Spleen (tissue), 7 donors: Measurements from ENCODE around the gene GHRHR.

Source experiments
- CTCF ChIP-seq, 11 experiments: fragments of 200-600 bp in 7 of 11; fragments of 450-650 bp in 4 of 11; sonication (generic) in 4 of 11; IDR thresholded peaks in 8 of 11; conservative IDR thresholded peaks in 3 of 11; 1 replicate in 7 of 11; 2 replicates in 4 of 11; pipeline versions ENCODE4 v1.4.0 to v1.8.0; 2016 to 2021; ENCODE audit warnings: antibody characterized with exemption in 11 of 11, inconsistent platforms in 4 of 11, mild to moderate bottlenecking in 1 of 11
- POLR2A ChIP-seq, 3 donors: fragments of 450-650 bp; IDR thresholded peaks; one replicate each; pipeline ENCODE4 v1.5.1; 2017; ENCODE audit warnings: antibody characterized with exemption in 3 of 3, mild to moderate bottlenecking in 1 of 3
- POLR2AphosphoS5 ChIP-seq, 3 donors: sonication (generic); formaldehyde crosslinking; IDR thresholded peaks; one replicate each; pipeline ENCODE4 v1.5.1; 2017; ENCODE audit warnings: antibody characterized with exemption in 3 of 3
- donor health status: DM: no; HTN: no; CAD: no; lungs with moderate emphysema.
- donor health status: DM: no; HTN: no; CAD: no.
- donor health status: DM: no; HTN: no; CAD: no.

DNA sequence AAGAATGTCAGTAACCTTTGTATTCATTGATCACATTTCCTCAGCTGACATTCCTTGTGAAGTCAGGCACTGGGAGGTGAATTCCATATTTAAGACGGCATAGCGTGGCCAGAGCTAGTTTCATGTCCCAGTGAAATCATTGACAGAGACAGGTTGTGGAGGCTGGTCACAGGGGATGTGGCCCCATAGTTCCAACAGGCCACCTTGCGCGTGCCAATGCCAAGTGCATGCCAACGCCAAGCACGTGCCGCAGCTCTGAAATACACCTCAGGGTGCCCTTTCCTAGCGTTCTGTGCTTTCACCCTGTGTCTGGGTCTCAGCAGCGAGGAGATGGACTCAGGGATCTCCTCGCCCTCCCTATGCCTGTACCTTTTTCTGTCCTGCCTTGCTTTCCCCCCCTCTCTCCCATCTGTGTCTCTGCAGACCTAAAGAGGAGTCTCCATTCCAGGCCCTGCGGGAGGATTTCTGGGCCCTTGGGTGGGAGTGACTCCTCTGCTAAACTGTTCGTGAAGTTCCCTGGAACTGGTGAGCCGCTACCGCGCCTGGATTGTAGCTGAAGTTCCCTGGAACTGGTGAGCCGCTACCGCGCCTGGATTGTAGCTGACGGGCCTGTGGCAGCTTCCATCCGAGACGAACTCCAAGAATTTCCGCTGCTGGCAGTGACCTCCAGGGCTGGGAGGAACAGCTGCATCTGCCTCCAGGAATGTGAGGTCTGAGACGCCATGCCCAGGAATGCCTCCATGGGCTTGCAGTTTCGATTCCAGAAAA lies 32.4 kb upstream of the GHRHR start:
- no peak for TF ChIP-seq CTCF (IDR thresholded peaks at IDR 0.05 in 8 of 11, conservative IDR thresholded peaks at IDR 0.05 in 3 of 11)
- TF ChIP-seq POLR2A (IDR thresholded peaks at IDR 0.05) = no peak
- no peak for TF ChIP-seq POLR2AphosphoS5 (IDR thresholded peaks at IDR 0.05)
